ENCODE results near the gene MICAL2. TPM values are rescaled to one million over a fixed set of nuclear protein-coding genes. Genes with fewer than 3 reads are reported as not detected.
A peak's percentile ranks its signal among the peaks of the same experiment; 100 is the strongest.

MICAL2 gene
- total RNA-seq, 1 donor from 2014 or later: 510 TPM

DNA sequence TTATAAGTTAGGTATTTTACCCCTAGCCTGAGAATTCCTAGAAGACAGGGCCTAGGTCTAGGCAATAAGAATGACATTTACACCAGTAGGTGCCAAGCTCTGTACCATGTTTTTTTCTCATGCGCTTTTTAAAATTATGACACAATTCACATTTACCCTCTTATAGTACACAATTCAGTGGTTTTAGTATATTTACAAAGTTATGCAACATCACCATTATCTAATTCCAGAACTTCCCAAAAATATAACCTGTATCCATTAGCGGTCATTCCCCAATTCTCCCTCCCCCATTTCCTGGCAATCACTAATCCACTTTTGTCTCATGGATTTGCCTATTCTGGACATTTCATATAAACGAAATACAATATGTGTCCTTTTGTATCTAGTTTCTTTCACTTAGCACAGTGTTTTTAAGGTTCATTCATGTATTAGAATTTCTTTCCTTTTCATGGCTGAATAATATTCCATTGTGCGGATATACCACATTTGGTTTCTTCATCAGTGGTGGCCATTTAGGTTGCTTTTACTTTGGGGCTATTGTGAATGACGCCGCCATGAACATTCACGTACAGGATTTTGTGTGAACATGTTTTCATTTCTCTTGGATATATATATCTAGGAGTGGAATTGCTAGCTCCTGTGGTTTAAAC lies 92.4 kb downstream of the MICAL2 start:
- Mint-ChIP-seq H3K36me3 (ENCODE audit: low read depth) (peaks cover 92% of the 10 kb centered on the region), H3K9me3 (peaks cover 34% of the 10 kb centered on the region), H3K27me3 (no peaks in the 10 kb centered on the region), H3K27ac (no peak overlapping the region), H3K4me3 (no peak overlapping the region), H3K4me1 (peaks cover 81% of the 10 kb centered on the region)
- intact Hi-C loops (cut with micrococcal nuclease): no loop called here
- no peak for DNase-seq

DNA sequence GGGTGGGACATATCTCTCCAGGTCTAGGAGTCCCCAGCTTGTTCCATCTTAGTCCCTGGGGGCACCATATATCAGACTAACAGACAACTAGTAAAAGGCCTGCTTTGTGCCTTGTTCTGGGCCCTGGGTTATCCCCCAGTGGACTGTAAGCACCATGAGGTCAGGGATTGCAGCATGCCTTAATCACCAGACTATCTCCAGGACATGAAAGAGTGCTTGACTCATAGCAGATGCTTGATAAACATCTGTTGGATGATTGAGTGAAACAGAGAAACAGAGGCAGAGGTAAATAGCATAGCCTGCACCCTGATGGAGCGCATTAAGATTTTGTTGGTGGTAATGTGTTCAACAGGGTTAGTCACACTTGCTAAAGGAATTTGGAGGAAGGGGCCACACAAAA lies 94.1 kb downstream of the MICAL2 start:
- DNase-seq: no peak
- intact Hi-C loops (cut with micrococcal nuclease): no loop called here
- Mint-ChIP-seq H3K27ac (peak overlapping the region; percentile 95), H3K9me3 (peaks cover 34% of the 10 kb centered on the region), H3K4me1 (peaks cover 79% of the 10 kb centered on the region), H3K4me3 (peak overlapping the region; percentile 20), H3K36me3 (ENCODE audit: low read depth) (peaks cover 92% of the 10 kb centered on the region), H3K27me3 (no peaks in the 10 kb centered on the region)

GRCh38 chr11:12205330-12205729 lies 94.9 kb downstream of the MICAL2 start:
- Mint-ChIP-seq H3K4me3 (peak overlapping the region; percentile 60), H3K36me3 (ENCODE audit: low read depth) (peaks cover 93% of the 10 kb centered on the region), H3K9me3 (peaks cover 34% of the 10 kb centered on the region), H3K4me1 (peaks cover 79% of the 10 kb centered on the region), H3K27ac (peak overlapping the region; percentile 95), H3K27me3 (no peaks in the 10 kb centered on the region)
- intact Hi-C loops (cut with micrococcal nuclease): no loop called here
- DNase-seq: no peak

- H3K27me3 Mint-ChIP-seq: no peaks in the 10 kb centered on the region
- peaks cover 95% of the 10 kb centered on the region for H3K36me3 Mint-ChIP-seq (ENCODE audit: low read depth)
- intact Hi-C loops (cut with micrococcal nuclease): no loop called here
- peaks cover 34% of the 10 kb centered on the region for H3K9me3 Mint-ChIP-seq
- peak overlapping the region; percentile 95 for H3K27ac Mint-ChIP-seq
- peak overlapping the region; percentile 68 for H3K4me3 Mint-ChIP-seq
- peaks cover 72% of the 10 kb centered on the region for H3K4me1 Mint-ChIP-seq
- no peak for DNase-seq
Observed at GRCh38 chr11:12206529-12206928, 96.1 kb downstream of the MICAL2 start.

DNA sequence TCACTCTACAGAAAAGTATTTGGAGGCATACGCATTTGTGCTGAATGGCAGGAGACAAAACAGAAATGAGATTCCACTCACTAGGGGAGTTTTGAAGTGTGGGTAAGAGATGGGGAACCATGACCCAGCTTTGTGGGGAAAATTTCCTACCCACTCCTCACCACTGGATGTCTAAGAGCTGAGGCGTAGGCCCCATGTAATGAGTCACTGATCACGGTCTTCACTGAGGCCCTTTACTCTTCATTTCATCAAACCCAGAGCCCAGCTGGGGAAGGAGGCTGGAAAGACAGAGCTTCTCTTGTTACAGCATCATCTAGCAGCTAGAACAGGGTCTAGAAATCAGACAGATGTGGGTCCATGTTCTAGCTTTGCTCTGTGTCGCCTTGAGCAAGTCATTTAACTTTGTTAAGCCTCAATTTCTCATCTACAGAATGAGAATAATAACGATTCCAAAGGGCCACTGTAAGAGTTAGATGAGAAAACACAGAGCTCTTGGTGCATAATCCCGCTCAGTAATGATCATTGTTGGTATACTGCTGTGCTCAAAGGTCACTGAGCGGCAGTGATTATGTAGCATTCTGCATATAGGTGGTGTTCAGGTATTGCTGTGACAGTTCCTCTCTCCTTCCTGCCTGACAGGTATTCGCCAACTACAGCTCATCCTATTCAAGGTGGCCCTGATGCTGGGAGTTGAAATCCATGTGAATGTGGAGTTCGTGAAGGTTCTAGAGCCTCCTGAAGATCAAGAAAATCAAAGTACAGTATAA lies 97.2 kb downstream of the MICAL2 start:
- H3K27me3 Mint-ChIP-seq: no peaks in the 10 kb centered on the region
- intact Hi-C loops (cut with micrococcal nuclease): loop anchor here (1.0 kb wide), 7 partner anchors 11 to 97 kb away; partner anchors contain the start of gene MICAL2
- H3K4me3 Mint-ChIP-seq: peak overlapping the region; percentile 68
- peaks cover 98% of the 10 kb centered on the region for H3K36me3 Mint-ChIP-seq (ENCODE audit: low read depth)
- peak overlapping the region; percentile 95 for H3K27ac Mint-ChIP-seq
- DNase-seq: peak; percentile 68
- H3K9me3 Mint-ChIP-seq: peaks cover 34% of the 10 kb centered on the region
- peaks cover 68% of the 10 kb centered on the region for H3K4me1 Mint-ChIP-seq

GRCh38 chr11:12209096-12209495 lies 98.7 kb downstream of the MICAL2 start:
- no peak for DNase-seq
- peaks cover 70% of the 10 kb centered on the region for H3K4me1 Mint-ChIP-seq
- peak overlapping the region; percentile 30 for H3K27ac Mint-ChIP-seq
- H3K27me3 Mint-ChIP-seq: no peaks in the 10 kb centered on the region
- intact Hi-C loops (cut with micrococcal nuclease): no loop called here
- H3K4me3 Mint-ChIP-seq: no peak overlapping the region
- peaks cover 98% of the 10 kb centered on the region for H3K36me3 Mint-ChIP-seq (ENCODE audit: low read depth)
- peaks cover 24% of the 10 kb centered on the region for H3K9me3 Mint-ChIP-seq

DNA sequence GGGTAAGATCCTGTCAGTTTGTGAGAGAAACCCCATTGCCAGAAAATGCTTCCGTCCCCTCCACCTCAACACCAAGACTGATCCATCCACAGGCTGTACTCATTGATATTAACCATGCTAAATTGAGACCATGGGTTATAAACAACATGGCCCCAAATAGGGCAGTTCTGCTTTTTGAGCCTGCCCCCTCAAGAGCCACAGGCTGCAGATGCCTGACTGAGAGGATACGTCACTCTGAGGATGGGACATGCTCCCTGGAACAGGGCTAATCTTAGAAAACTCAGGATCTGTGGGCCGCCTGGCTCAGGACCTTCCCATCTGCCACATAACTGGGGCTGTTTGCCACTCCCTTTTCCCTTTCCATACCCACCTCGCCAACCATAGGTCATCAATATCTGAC lies 99.8 kb downstream of the MICAL2 start:
- Mint-ChIP-seq H3K27ac (peak overlapping the region; percentile 36), H3K4me3 (no peak overlapping the region), H3K36me3 (ENCODE audit: low read depth) (peaks cover 98% of the 10 kb centered on the region), H3K4me1 (peaks cover 67% of the 10 kb centered on the region), H3K27me3 (no peaks in the 10 kb centered on the region), H3K9me3 (peaks cover 15% of the 10 kb centered on the region)
- no peak for DNase-seq
- intact Hi-C loops (cut with micrococcal nuclease): no loop called here

GRCh38 chr11:12211331-12212065 lies 101.1 kb downstream of the MICAL2 start:
- H3K27ac Mint-ChIP-seq: peak overlapping the region; percentile 65
- peaks cover 65% of the 10 kb centered on the region for H3K4me1 Mint-ChIP-seq
- no peak for DNase-seq
- no peak overlapping the region for H3K4me3 Mint-ChIP-seq
- H3K9me3 Mint-ChIP-seq: peaks cover 8% of the 10 kb centered on the region
- H3K27me3 Mint-ChIP-seq: no peaks in the 10 kb centered on the region
- intact Hi-C loops (cut with micrococcal nuclease): no loop called here
- peaks cover 97% of the 10 kb centered on the region for H3K36me3 Mint-ChIP-seq (ENCODE audit: low read depth)

- no peak for DNase-seq
- Mint-ChIP-seq H3K27me3 (no peaks in the 10 kb centered on the region), H3K36me3 (ENCODE audit: low read depth) (peaks cover 97% of the 10 kb centered on the region), H3K27ac (peak overlapping the region; percentile 54), H3K4me1 (peaks cover 57% of the 10 kb centered on the region), H3K4me3 (no peak overlapping the region), H3K9me3 (no peaks in the 10 kb centered on the region)
- intact Hi-C loops (cut with micrococcal nuclease): no loop called here
Observed at GRCh38 chr11:12212174-12212820, 101.9 kb downstream of the MICAL2 start.

DNA sequence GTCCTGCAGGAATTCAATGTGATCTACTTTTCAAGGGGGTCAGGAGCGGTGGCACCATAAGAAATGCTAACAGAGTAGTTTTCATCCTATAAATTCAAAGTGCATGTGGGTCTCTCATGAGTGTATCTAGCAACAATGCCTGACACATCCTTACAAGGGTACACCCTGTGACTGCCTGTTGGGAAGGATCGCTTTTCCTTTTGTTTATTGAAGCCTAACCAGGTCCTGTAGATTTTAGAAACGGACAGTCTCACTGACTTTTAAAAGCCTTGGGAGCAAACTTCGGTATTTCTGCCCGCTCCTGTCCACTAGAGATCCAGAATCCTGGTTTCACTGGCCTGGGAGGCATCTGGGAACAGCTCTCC lies 102.4 kb downstream of the MICAL2 start:
- Mint-ChIP-seq H3K4me1 (peaks cover 52% of the 10 kb centered on the region), H3K27me3 (no peaks in the 10 kb centered on the region), H3K27ac (peak overlapping the region; percentile 37), H3K36me3 (ENCODE audit: low read depth) (peaks cover 94% of the 10 kb centered on the region), H3K4me3 (no peak overlapping the region), H3K9me3 (no peaks in the 10 kb centered on the region)
- no peak for DNase-seq
- intact Hi-C loops (cut with micrococcal nuclease): no loop called here

DNA sequence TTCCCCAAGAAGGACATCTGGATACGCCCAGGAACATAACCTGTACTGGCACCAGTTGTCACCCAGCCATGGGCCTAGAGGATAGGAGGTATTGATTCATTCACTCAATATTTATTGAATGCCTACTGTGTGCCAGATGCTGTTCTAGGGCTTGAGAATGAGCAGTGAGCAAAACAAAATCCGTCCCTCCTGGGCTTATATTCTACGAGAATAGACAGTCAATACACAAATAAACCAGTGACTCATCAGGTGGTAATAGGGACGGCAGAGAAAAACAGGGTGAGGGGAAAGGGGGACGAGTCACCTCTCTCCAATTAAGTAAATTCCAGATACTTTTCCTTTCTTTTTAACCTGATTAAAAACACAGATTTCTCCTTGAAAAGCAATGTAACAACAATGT lies 103.5 kb downstream of the MICAL2 start:
- intact Hi-C loops (cut with micrococcal nuclease): no loop called here
- Mint-ChIP-seq H3K4me3 (no peak overlapping the region), H3K27ac (peak overlapping the region; percentile 58), H3K36me3 (ENCODE audit: low read depth) (peaks cover 94% of the 10 kb centered on the region), H3K27me3 (no peaks in the 10 kb centered on the region), H3K4me1 (peaks cover 48% of the 10 kb centered on the region), H3K9me3 (no peaks in the 10 kb centered on the region)
- DNase-seq: no peak

DNA sequence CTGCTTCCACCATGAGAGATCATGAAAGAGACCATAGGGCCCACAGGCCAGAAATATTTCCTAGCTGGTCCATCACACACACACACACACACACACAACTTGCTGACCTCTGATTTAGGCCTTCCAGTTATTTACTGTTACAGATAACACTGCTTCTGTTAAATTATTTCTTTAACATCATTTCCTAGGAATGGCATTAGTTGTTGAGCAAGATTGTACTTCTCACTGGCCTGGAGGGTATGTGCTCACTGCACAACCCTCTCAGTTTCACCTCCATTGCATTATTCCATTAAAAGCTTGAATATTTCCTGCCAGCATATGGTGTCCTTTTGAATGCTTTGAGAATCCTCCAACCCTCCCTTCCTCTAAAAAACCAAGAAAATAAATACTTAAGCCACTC lies 104.4 kb downstream of the MICAL2 start:
- H3K27ac Mint-ChIP-seq: peak overlapping the region; percentile 67
- H3K27me3 Mint-ChIP-seq: no peaks in the 10 kb centered on the region

GRCh38 chr11:12215181-12215593 lies 104.8 kb downstream of the MICAL2 start:
- Mint-ChIP-seq H3K9me3 (no peaks in the 10 kb centered on the region), H3K27ac (peak overlapping the region; percentile 67), H3K27me3 (no peaks in the 10 kb centered on the region), H3K4me1 (peaks cover 41% of the 10 kb centered on the region), H3K36me3 (ENCODE audit: low read depth) (peaks cover 95% of the 10 kb centered on the region), H3K4me3 (no peak overlapping the region)
- intact Hi-C loops (cut with micrococcal nuclease): no loop called here
- DNase-seq: no peak

More for the DNA sequence above, 104.4 kb downstream of the MICAL2 start:
- intact Hi-C loops (cut with micrococcal nuclease): no loop called here
- Mint-ChIP-seq H3K4me3 (no peak overlapping the region), H3K36me3 (ENCODE audit: low read depth) (peaks cover 94% of the 10 kb centered on the region), H3K4me1 (peaks cover 44% of the 10 kb centered on the region), H3K9me3 (no peaks in the 10 kb centered on the region)
- no peak for DNase-seq

All from activated CD4-positive, alpha-beta T cell treated with anti-CD3 and anti-CD28 coated beads, Interleukin-2, amount 10 ng/mL, durations not matched to agents 24 days and 14 days (primary cell).